WTC11 (cell line): ENCODE data around the gene ATF4.

Experiments
- ATF3 ChIP-seq: sonication (generic); formaldehyde crosslinking; conservative IDR thresholded peaks from 2 replicates; pipeline ENCODE4 v1.8.1; 2022; ENCODE audit warnings: mild to moderate bottlenecking, missing genetic modification reagents
- ATF6 ChIP-seq: sonication (generic); formaldehyde crosslinking; IDR thresholded peaks from 2 replicates; pipeline ENCODE4 v1.8.1; 2023; ENCODE audit warnings: mild to moderate bottlenecking, missing genetic modification reagents
- IRF2 ChIP-seq: sonication (generic); formaldehyde crosslinking; IDR thresholded peaks from 2 replicates; pipeline ENCODE4 v1.8.0; 2022; ENCODE audit warnings: low read depth, missing genetic modification reagents, borderline replicate concordance
- NR1H2 ChIP-seq: sonication (generic); formaldehyde crosslinking; IDR thresholded peaks from 2 replicates; pipeline ENCODE4 v1.9.0; 2021; ENCODE audit warnings: mild to moderate bottlenecking, moderate library complexity, missing genetic modification reagents
- NR2C2 ChIP-seq: sonication (generic); formaldehyde crosslinking; IDR thresholded peaks from 2 replicates; pipeline ENCODE4 v1.8.0; 2022; ENCODE audit warnings: mild to moderate bottlenecking, missing genetic modification reagents
- SMAD3 ChIP-seq: sonication (generic); formaldehyde crosslinking; IDR thresholded peaks from 2 replicates; pipeline ENCODE4 v1.8.0; 2022; ENCODE audit warnings: missing genetic modification reagents, mild to moderate bottlenecking, borderline replicate concordance
- TEAD4 ChIP-seq: sonication (generic); formaldehyde crosslinking; IDR thresholded peaks from 2 replicates; pipeline ENCODE4 v1.8.0; 2022; ENCODE audit warnings: mild to moderate bottlenecking, missing genetic modification reagents
- USF2 ChIP-seq: sonication (generic); formaldehyde crosslinking; IDR thresholded peaks from 2 replicates; pipeline ENCODE4 v1.8.1; 2023; ENCODE audit warnings: mild to moderate bottlenecking, missing genetic modification reagents, moderate library complexity
- TF ChIP-seq, protein P1 (sequence below): fragments of 200-600 bp; IDR thresholded peaks from 2 replicates; pipeline ENCODE4 v1.8.0; 2022; ENCODE audit warnings: antibody characterized with exemption
- TF ChIP-seq, protein P2 (sequence below): sonication (generic); formaldehyde crosslinking; IDR thresholded peaks from 2 replicates; pipeline ENCODE4 v1.8.0; 2022; ENCODE audit warnings: mild to moderate bottlenecking, missing genetic modification reagents
- TF ChIP-seq, protein P3 (sequence below): sonication (generic); formaldehyde crosslinking; IDR thresholded peaks from 2 replicates; pipeline ENCODE4 v1.8.1; 2023; ENCODE audit warnings: mild to moderate bottlenecking, moderate library complexity, missing genetic modification reagents

DNA sequence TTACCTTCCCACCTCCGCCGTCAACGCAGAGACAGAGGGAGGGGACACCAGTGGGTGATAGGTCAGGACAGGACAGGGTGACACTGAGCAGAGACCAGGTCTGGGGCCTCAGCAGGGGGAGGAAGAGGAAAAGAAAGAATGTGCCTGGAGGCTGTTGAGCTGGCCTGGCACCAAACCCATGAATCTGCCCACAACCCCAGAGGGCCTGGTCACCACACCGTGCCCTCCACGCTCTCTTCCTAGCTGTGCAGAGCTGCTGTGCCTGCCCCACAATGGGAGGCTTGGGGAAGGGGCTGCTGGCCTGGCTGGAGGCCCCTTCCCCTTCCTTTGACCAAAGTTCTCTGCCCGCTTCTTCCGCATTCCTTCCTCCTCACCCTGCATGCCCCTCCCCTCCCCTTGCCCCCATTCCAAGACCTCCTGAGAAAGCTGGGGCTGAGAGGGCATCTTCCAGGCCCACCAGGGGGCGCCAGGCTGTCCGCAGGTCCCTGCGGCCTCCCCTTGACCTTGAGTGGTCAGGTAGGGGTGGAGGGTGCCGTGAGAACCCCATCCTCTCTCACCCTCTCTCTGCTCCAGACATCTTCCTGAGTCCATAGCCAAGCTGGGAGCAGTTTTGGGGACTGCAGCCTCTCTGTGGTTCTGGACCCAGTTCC, 39.2 kb downstream of the ATF4 start:
- TF ChIP-seq ATF6 (CRISPR knock-in tag): no peak
- TF ChIP-seq, protein P1, sequence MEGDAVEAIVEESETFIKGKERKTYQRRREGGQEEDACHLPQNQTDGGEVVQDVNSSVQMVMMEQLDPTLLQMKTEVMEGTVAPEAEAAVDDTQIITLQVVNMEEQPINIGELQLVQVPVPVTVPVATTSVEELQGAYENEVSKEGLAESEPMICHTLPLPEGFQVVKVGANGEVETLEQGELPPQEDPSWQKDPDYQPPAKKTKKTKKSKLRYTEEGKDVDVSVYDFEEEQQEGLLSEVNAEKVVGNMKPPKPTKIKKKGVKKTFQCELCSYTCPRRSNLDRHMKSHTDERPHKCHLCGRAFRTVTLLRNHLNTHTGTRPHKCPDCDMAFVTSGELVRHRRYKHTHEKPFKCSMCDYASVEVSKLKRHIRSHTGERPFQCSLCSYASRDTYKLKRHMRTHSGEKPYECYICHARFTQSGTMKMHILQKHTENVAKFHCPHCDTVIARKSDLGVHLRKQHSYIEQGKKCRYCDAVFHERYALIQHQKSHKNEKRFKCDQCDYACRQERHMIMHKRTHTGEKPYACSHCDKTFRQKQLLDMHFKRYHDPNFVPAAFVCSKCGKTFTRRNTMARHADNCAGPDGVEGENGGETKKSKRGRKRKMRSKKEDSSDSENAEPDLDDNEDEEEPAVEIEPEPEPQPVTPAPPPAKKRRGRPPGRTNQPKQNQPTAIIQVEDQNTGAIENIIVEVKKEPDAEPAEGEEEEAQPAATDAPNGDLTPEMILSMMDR: peak; percentile 62; the same call in 1 of the 2 replicates
- no peak for TF ChIP-seq SMAD3 (CRISPR knock-in tag)
- TF ChIP-seq IRF2 (CRISPR knock-in tag): no peak
- TF ChIP-seq, protein P2, sequence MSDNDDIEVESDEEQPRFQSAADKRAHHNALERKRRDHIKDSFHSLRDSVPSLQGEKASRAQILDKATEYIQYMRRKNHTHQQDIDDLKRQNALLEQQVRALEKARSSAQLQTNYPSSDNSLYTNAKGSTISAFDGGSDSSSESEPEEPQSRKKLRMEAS (CRISPR knock-in tag): no peak
- no peak for TF ChIP-seq NR2C2
- no peak for TF ChIP-seq USF2 (CRISPR knock-in tag)
- TF ChIP-seq ATF3: no peak
- TF ChIP-seq, protein P3, sequence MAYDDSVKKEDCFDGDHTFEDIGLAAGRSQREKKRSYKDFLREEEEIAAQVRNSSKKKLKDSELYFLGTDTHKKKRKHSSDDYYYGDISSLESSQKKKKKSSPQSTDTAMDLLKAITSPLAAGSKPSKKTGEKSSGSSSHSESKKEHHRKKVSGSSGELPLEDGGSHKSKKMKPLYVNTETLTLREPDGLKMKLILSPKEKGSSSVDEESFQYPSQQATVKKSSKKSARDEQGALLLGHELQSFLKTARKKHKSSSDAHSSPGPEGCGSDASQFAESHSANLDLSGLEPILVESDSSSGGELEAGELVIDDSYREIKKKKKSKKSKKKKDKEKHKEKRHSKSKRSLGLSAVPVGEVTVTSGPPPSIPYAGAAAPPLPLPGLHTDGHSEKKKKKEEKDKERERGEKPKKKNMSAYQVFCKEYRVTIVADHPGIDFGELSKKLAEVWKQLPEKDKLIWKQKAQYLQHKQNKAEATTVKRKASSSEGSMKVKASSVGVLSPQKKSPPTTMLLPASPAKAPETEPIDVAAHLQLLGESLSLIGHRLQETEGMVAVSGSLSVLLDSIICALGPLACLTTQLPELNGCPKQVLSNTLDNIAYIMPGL: no peak
- TF ChIP-seq NR1H2 (CRISPR knock-in tag): no peak
- TF ChIP-seq TEAD4 (CRISPR knock-in tag): no peak
